Fibroblast of skin of scalp (primary cell): ENCODE measurements around the gene FSTL1.

Experiments used
- DNase-seq: peaks from one replicate; pipeline ENCODE4 v3.0.0-alpha.2; 2013

FSTL1 gene

DNA sequence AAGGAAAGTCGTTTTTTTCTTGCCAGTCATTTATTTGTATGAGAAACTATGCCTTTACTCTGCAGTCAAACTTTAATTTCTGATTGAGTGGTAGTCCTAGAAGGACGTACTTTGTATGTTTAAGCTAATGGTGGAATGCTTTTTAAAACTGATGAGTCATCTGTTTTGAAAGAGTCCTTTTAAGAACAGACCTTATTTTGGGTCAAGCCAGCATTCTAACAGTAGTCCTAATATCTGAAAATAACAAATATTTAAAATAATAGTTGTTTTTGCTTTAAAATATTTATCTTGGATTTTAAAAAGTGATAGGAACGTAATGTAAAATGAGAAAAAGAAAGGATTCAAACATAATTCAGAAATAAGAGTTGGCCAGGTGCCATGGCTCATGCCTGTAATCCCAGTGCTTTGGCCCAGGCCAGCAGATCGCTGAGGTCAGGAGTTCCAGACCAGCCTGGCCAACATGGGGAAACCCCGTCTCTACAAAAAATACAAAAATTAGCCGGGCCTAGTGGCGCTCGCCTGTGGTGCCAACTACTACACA, 100.3 kb downstream of the FSTL1 start:
- peak; percentile 52 for DNase-seq

DNA sequence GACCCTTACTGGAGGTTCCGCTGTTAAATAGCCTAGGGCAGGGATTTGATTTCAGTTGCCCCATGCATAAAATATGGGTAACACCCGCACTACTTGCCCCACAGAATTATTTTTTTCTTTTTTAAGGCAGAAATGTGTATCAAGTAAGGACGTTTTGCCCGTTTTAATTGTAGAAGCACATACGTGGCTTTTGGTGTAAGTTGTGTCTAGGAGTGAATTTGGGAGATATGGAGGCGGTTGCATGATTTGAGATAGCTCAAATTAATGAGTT, 101.0 kb downstream of the FSTL1 start:
- no peak for DNase-seq

- peak; percentile 93 for DNase-seq
Observed at GRCh38 chr3:120348991-120349854, 101.6 kb downstream of the FSTL1 start, which contains the start of gene LRRC58. Gene LRRC58 (minus strand): TSS chr3:120349354. CDS start chr3:120349243, 111 bp downstream.

GRCh38 chr3:120348065-120348990, 102.5 kb downstream of the FSTL1 start:
- peak; percentile 12 for DNase-seq

DNA sequence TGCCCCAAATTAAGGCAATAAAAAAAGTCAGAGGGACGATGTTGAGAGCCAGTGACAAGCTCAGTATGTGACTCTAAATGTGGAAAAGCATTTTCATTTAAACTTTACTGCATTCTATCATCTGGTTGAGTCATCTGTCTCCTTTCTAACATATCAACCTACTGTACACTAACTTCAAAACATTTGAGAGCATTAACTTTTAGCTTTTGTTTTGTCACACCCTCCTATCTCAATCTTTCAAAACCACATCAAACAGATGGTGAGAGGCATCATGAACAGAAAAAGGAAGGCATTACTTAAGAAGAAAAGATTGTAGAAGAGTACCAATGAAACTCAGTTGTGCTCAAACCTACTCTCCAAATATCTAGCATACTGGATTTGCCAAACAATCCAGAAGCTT, 106.4 kb downstream of the FSTL1 start:
- no peak for DNase-seq
